HG03135 (cell line): Measurements from ENCODE around the gene SPEN.
A peak's percentile ranks its signal among the peaks of the same experiment; 100 is the strongest.

Source experiments
- ATAC-seq: cut with Tn5 transposase; IDR thresholded peaks from one replicate; pipeline ENCODE4 v1.9.1; 2021; ENCODE audit warnings: mild to moderate bottlenecking, moderate library complexity; ENCODE audit not compliant: unreplicated experiment

Gene SPEN

DNA sequence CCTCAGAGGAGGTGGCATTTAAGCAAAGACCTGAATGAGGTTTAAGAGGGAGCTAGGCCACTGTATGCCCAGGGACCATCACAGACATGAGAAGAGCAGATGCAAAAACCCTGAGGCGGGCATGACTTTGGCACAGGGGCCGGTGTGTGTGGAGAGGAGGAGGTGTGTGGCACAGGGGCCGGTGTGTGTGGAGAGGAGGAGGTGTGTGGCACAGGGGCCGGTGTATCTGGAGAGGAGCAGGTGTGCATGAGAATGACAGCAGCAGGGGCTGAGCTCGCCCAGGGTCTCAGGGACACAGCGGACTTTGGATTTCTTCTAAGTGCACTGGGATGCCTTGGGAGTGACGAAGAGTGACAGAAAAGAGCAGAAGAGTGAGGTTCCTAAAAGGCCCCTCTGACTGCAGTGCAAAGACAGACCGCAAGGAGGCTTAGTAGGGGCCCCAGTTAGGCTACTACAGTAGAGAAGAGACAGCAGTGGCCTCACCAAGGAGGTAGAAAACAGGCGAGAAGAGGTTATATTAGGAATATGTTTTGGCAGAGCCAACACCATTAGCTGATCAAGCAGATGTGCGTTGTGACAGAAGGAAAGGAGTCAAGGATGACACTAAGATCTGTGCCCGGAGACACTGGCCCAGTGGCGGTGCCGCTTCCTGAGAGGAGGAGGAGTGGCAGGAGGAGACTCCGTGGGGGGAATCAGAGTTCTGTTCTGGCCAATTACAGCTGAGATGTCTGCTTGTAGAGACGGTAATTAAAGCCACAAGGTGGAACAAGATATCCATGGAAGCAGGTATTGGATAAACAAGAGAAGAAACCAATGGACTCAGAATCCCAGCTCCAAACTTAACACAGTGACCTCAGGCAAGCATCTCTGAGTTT is 110.0 kb downstream of the SPEN start:
- ATAC-seq = no peak

GRCh38 chr1:15958111-15958510 is 110.6 kb downstream of the SPEN start:
- ATAC-seq = no peak

GRCh38 chr1:15958793-15959192 is 111.3 kb downstream of the SPEN start:
- ATAC-seq = no peak

- ATAC-seq = no peak
Measured at GRCh38 chr1:15959424-15959823, 111.9 kb downstream of the SPEN start.

DNA sequence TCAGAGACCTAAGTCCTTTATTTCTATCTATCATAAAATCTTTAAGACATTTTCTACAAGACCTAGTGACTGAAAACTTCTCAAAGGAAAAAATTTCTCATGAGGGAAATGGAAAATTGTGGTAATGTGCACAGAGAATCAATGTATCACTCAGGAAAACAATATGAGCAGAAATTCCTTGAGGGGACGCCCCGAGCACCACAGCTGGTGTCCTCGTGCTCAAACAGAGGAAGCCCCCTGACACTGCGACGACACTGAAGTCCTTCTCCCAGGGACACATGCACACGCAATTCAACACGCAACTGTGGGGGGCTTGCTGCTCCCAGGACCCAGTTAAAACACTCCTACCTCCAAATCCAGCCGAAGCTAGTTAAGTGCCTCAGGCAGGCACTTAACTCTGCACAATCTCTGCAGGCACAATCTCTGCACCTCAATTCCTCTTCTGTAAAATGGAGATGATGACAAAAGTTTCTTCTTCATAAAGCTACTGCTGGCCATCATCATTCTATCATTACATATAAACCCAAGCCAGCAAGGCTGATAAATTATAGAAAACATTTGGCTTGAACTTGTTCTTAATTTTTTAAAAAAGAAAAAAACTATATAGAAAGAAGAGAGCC is 112.4 kb downstream of the SPEN start:
- ATAC-seq = no peak

- ATAC-seq = no peak
Measured at GRCh38 chr1:15960808-15961207, 113.3 kb downstream of the SPEN start.

DNA sequence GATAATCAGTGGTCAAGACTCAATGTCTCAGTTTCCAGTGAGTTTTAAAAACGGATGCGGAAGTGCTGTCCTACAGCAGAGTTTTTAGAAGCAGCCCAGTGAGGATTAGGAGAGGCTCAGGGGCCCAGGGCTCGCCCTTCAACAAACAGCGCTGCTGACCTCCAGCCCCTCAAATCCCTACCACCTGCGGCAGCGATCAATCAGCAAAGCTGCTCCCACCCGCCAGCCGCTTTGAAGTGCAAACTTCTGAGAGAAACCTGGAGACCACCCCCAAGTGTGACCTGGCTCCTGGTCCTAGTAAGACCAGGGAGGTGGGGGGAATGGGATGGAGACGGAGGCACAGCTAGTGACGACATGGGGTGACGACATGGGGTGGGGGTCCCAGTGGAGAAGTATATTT is 114.0 kb downstream of the SPEN start:
- no peak for ATAC-seq

DNA sequence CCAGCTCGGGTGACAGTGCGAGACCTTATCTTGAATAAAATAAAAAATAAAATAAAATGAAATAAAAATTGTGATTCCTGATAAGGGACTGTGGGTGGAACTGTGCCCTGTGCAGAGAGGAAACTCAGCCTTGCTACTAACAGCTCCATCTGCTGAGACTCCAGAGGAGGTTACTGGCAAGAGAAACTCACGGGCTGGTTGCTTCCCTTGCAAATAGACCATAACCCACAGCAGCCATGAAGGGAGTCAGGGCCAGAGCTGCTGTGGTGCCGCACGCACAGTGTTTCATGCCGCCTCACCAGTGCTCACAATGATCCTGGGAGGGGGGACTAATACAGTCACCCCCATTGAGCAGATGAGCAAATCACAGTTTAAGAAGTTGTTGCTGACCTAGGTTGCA is 114.7 kb downstream of the SPEN start:
- no peak for ATAC-seq

GRCh38 chr1:15962671-15963362 is 115.3 kb downstream of the SPEN start:
- no peak for ATAC-seq

DNA sequence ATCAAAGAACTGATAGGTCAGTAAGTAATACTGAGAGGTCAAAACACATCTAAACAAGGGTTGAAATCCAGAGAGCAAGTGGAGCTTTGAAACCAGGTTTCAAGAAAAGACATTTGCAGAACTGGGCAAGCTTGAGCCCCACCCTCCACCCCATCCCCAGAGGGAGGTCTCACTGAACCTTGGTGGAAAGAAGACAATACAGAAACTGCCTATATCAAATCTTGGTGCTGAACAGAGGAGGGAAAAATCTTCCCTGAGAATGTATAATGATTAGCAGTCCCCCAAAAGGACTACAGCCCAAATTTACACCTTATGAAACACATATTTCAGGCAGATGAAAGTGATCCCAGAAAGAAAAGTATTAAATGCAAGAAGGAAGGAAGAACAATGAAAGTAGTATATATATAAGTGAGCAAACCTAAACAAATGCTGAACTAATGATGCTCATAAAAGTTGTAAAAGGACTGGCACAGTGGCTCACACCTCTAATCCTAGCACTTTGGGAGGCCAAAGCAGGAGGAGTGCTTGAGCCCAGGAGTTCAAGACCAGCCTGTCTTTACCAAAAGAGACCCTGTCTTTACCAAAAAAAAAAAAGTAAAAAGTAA is 116.0 kb downstream of the SPEN start:
- ATAC-seq = no peak

GRCh38 chr1:15963968-15964648 is 116.6 kb downstream of the SPEN start:
- ATAC-seq = peak; percentile 30

DNA sequence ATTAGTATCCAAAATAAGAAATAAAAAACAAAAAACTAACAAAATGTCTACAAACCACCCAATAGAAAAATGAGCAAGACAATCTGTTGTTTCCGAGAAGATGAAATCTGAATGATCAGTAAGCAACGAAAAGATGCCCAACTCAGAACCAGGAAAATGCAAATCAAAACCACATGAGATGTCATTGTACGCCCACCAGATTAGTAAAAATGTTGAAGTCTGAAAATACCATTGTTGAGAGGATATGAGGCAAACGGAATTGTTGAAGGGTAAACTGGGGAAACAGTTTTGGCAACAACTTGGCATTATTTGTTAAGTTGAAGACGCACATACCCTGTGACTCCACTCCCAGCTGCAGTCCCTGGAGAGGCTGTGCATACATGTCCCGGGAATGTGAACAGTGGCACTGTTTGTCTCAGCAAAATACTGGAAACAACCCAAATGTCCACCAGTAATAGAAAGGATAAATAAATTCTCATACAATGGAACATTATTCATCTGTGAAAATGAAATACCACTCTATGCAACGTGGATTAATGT is 117.8 kb downstream of the SPEN start:
- no peak for ATAC-seq

- peak; percentile 68 for ATAC-seq
Measured at GRCh38 chr1:15966081-15966955, 118.8 kb downstream of the SPEN start.

DNA sequence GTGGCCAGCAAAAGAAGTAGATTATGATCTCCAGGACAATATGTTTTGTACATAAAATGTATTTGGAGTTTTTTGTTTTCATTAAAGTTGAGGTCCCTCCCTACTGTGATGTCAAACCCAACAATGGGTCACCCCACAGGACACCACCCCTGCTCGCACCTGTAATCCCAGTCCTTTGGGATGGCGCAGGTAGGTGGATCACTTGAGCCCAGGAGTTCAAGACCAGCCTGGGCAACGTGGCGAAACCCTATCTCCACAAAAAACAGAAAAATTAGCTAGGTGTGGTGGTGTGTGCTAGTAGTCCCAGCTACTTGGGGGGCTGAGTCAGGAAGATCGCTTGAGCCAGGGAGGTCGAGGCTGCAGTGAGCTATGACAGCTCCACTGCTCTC is 119.4 kb downstream of the SPEN start:
- ATAC-seq = no peak

- ATAC-seq = no peak
Measured at GRCh38 chr1:15968172-15968571, 120.7 kb downstream of the SPEN start.

DNA sequence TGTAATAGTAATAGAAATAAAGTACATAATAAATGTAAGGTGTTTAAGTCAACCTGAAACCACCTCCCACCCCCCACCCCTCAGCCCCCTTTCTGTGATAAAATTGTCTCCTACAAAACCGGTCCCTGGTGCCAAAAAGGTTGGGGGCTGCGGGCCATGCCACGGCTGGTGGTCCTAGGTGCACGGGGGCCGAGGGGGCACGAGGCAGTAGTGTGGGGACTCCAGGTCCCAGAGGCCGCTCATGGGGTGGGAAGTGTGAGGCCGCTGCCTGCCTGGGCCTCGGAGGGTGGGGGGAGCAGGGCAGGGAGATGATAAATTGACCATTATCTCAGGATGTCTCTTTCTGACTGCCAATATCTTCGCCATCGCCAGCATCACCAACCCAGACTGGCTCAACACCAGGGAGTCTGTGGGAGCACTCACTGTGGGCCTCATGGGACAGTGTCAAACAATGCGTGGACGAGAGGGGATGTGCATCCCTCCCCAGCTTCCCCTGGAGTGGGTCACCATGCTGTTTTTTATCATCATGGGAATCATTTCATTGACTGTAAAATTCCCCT is 121.9 kb downstream of the SPEN start:
- no peak for ATAC-seq

- no peak for ATAC-seq
Measured at GRCh38 chr1:15970911-15971310, 123.4 kb downstream of the SPEN start.

GRCh38 chr1:15972409-15972808 is 124.9 kb downstream of the SPEN start:
- ATAC-seq = no peak

DNA sequence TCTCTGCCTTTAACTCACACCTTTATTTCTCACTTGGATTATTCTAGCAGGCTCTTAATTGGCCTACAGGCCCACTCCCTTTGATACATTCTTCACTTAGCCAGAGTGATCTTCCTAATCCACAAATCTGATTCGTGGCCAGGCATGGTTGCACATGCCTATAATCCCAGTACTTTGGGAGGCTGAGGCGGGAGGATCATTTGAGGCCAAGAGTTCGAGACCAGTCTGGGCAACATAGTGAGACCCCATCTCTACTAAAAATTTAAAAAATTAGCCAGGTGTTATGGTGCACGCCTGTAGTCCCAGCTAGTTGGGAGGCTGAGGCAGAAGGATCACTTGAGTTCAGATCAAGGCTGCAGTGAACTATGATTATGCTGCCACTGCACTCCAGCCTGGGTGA is 126.3 kb downstream of the SPEN start:
- no peak for ATAC-seq
